Ascending aorta (tissue), 2 donors: ENCODE data around the gene OLFML2A. TPM values are rescaled to one million over a fixed set of nuclear protein-coding genes. Genes with fewer than 3 reads are reported as not detected.

ENCODE experiments used
- DNase-seq, 2 donors: peaks; one replicate each; pipeline ENCODE4 v3.0.0-alpha.2; 2019; ENCODE audit warnings: low spot score in 2 of 2
- H3K27ac ChIP-seq, 2 donors: fragments of 200-600 bp; sonication (generic); one replicate each; pipeline ENCODE4 v1.5.1; 2016 to 2017; ENCODE audit warnings: mild to moderate bottlenecking in 1 of 2
- H3K27me3 ChIP-seq: fragments of 200-600 bp; sonication (generic); one replicate; pipeline ENCODE4 v1.5.1; 2017
- H3K36me3 ChIP-seq, 2 donors: fragments of 200-600 bp; sonication (generic); one replicate each; pipeline ENCODE4 v1.5.1; 2016
- H3K4me1 ChIP-seq, 2 donors: fragments of 200-600 bp; sonication (generic); one replicate each; pipeline ENCODE4 v1.5.1; 2016 to 2017; ENCODE audit warnings: mild to moderate bottlenecking in 1 of 2
- H3K4me3 ChIP-seq, 2 donors: fragments of 200-600 bp; sonication (generic); one replicate each; pipeline ENCODE4 v1.5.1; 2016 to 2017; ENCODE audit warnings: mild to moderate bottlenecking in 1 of 2
- H3K9me3 ChIP-seq, 2 donors: fragments of 200-600 bp; sonication (generic); one replicate each; pipeline ENCODE4 v1.5.1; 2016
- intact Hi-C: fragments of 100-400 bp; cut with DNase I; formaldehyde crosslinking; loops from one replicate; pipeline ENCODE4 v1.15.1; 2023
- total RNA-seq: library from RNA; depleted of rRNA; stranded (reverse); fragments of >200 nt; gene quantifications from one replicate; pipeline ENCODE4 v1.1.0, GENCODE V29; 2016
- TF ChIP-seq, protein P1 (sequence below), 3 experiments: fragments of 200-600 bp in 2 of 3; fragments of 450-650 bp in 1 of 3; sonication (generic) in 2 of 3; IDR thresholded peaks; one replicate each; pipeline ENCODE4 v1.5.1; 2016 to 2019; ENCODE audit warnings: antibody characterized with exemption in 3 of 3, mild to moderate bottlenecking in 1 of 3, moderate library complexity in 1 of 3

Gene OLFML2A
- total RNA-seq, 1 donor from 2014 or later, result 129 TPM

DNA sequence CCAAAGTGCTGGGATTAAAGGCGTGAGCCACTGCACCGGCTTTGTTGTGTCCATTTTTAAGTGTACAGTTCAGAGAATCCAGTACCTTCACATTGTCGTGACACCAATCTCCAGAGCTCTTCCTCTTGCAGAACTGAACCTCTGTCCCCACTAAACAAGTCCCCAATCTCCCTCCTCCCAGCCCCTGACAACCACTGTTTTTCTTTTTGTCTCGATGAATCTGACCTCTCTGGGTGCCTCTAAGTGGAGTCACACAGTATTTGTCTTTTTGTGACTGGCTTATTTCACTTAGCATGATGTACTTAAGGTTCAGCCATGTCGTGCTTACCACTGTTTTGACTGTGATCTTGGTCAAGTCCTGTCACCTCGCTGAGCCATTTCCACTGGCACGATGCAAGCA, 77.9 kb downstream of the OLFML2A start:
- TF ChIP-seq, protein P1, sequence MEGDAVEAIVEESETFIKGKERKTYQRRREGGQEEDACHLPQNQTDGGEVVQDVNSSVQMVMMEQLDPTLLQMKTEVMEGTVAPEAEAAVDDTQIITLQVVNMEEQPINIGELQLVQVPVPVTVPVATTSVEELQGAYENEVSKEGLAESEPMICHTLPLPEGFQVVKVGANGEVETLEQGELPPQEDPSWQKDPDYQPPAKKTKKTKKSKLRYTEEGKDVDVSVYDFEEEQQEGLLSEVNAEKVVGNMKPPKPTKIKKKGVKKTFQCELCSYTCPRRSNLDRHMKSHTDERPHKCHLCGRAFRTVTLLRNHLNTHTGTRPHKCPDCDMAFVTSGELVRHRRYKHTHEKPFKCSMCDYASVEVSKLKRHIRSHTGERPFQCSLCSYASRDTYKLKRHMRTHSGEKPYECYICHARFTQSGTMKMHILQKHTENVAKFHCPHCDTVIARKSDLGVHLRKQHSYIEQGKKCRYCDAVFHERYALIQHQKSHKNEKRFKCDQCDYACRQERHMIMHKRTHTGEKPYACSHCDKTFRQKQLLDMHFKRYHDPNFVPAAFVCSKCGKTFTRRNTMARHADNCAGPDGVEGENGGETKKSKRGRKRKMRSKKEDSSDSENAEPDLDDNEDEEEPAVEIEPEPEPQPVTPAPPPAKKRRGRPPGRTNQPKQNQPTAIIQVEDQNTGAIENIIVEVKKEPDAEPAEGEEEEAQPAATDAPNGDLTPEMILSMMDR (IDR thresholded peaks at IDR 0.05), result no peak
- intact Hi-C loops, result loop anchor here (10.0 kb wide), 1 partner anchor 200 kb away; no protein-coding TSS in a partner anchor
- Histone ChIP-seq H3K9me3 (no peaks in the 10 kb centered on the region), H3K4me3 (no peak overlapping the region), H3K36me3 (peaks cover 26 to 32% of the 10 kb centered on the region in 2 donors), H3K4me1 (peaks cover 7 to 11% of the 10 kb centered on the region in 2 donors), H3K27ac (no peak overlapping the region), H3K27me3 (no peaks in the 10 kb centered on the region)
- no peak for DNase-seq

DNA sequence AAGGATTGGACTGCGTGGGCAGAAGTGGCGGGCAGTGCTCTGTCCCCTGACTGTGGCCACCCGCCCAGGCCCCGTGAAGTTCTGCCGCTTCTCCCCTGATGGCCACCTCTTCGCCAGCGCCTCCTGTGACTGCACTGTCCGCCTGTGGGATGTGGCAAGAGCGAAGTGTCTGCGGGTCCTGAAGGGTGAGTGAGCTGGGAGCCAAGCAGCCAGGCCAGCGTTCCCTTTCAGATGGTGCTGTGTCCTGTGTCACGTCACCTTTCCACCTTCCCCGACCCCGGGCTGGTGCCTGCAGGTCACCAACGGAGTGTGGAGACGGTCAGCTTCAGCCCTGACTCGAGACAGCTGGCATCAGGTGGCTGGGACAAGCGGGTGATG, 78.6 kb downstream of the OLFML2A start:
- TF ChIP-seq, protein P1 (IDR thresholded peaks at IDR 0.05), result no peak
- Histone ChIP-seq H3K9me3 (no peaks in the 10 kb centered on the region), H3K4me1 (peaks cover 10 to 14% of the 10 kb centered on the region in 2 donors), H3K27me3 (no peaks in the 10 kb centered on the region), H3K27ac (no peak overlapping the region), H3K4me3 (no peak overlapping the region), H3K36me3 (peaks cover 32 to 40% of the 10 kb centered on the region in 2 donors)
- DNase-seq, result no peak
- intact Hi-C loops, result loop anchor here (10.0 kb wide), 1 partner anchor 201 kb away; no protein-coding TSS in a partner anchor

DNA sequence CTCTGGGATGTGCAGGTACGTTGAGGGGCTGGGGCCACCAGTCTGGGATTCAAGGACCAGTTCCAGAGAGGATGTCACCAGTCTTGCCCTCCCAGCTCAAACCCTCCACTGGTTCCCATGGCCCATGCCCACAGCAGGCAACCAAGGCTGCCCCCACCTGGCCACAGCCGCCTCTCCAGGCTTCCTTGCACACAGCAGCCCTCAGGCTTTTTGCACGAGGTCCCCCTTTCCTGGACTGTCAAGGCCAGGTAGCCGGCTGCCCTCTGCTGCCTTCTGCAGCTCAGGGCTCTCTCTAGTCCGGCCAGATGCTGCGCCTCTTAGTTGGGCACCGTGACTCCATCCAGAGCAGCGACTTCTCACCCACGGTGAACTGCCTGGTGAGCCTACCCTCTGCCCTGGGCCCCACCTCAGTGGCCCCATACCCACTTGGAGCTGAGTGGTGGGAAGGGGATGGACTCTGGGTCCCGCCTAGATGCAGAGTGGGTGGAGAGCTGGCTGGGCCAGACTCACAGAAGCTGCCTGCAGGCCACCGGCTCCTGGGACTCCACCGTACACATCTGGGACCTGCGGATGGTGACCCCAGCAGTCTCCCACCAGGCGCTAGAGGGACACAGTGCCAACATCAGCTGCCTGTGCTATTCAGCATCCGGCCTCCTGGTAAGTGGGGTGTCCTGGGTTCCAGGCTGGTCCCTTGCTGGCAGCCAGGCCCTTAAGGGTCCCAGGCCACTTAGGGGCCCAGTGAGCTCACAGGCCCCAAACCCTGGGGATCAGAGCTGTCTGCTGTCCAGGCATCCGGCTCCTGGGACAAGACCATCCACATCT, 79.2 kb downstream of the OLFML2A start:
- H3K4me1 ChIP-seq, result peaks cover 15 to 20% of the 10 kb centered on the region in 2 donors
- intact Hi-C loops, result loop anchor here (10.0 kb wide), 1 partner anchor 201 kb away; no protein-coding TSS in a partner anchor

DNA sequence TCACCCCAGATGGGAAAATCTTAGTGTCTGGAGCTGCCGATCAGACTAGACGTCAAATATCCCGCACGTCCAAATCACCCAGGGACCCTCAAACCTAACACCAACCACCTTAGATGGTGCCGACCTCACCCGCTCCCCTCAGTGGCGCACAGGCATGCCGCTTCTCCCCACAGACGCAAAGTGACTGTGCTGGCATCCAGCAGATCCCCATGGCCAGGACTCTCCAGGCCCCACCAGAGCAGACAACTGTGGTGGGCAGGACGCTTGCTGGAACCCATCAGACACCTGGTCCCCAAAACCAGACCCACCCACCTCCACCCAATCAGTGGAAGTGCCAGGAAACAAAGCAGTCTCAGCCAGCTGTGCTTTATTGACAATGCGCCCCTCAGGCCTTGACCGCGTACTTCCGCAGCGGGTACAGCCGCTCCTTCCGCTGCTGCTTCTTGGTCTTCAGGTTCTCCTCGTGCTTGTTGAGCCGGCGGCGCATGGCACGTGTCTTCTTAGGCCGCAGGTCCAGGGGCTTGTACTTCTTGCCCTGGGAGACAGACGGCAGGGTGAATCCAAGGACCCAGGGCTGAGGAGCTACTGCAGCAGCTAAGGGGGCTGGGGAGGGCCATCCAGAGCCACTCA, 80.7 kb downstream of the OLFML2A start:
- Histone ChIP-seq H3K36me3 (peaks cover 32 to 41% of the 10 kb centered on the region in 2 donors), H3K27ac (no peak overlapping the region), H3K9me3 (no peaks in the 10 kb centered on the region), H3K4me3 (no peak overlapping the region), H3K4me1 (peaks cover 9 to 14% of the 10 kb centered on the region in 2 donors), H3K27me3 (no peaks in the 10 kb centered on the region)
- TF ChIP-seq, protein P1 (IDR thresholded peaks at IDR 0.05), result no peak
- DNase-seq, result no peak
- intact Hi-C loops, result loop anchor here (10.0 kb wide), 1 partner anchor 203 kb away; no protein-coding TSS in a partner anchor

More for the DNA sequence above, 79.2 kb downstream of the OLFML2A start:
- no peak for DNase-seq
- no peaks in the 10 kb centered on the region for H3K27me3 ChIP-seq
- TF ChIP-seq, protein P1 (IDR thresholded peaks at IDR 0.05), result no peak
- no peaks in the 10 kb centered on the region for H3K9me3 ChIP-seq
- H3K27ac ChIP-seq, result no peak overlapping the region
- no peak overlapping the region for H3K4me3 ChIP-seq
- peaks cover 32 to 41% of the 10 kb centered on the region in 2 donors for H3K36me3 ChIP-seq

DNA sequence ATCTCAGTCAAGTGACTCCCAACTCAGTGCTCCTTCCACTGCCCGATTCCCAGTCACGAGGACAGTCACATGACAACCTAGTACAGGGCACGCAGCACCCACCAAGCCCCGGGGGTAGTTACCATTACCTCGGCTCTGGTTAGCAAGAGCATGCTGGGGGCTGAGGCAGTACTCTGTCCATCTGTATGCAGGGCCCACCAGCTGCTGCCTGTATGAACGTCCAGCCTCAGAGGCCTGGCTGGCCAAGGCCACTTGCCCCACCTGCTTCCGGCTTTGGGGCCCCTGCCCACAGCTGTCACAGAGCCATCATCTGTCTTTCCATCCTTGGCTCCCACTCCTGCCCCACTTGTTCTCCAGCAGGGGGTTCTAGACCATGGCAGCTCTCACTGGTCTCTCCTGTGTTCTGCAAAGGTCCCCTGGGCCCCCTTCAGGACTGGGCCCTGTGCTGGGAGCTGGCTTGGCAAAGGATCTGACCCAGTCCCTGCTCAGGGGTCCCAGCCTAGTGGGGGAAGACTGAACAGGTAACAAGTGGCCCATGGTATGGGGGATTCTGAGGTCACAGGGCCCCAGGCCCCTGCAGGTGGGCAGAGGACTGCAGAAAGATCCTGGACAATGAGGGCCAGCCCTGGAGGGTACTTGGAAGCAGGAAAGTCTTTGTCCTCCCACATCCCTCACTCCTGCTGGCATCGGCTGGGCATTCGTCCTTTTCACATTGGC, 81.6 kb downstream of the OLFML2A start:
- no peaks in the 10 kb centered on the region for H3K27me3 ChIP-seq
- no peak for DNase-seq
- no peaks in the 10 kb centered on the region for H3K9me3 ChIP-seq
- intact Hi-C loops, result loop anchor here (10.0 kb wide), 1 partner anchor 204 kb away; no protein-coding TSS in a partner anchor
- peaks cover 32 to 41% of the 10 kb centered on the region in 2 donors for H3K36me3 ChIP-seq
- H3K4me1 ChIP-seq, result peaks cover 8 to 13% of the 10 kb centered on the region in 2 donors
- H3K27ac ChIP-seq, result no peak overlapping the region
- H3K4me3 ChIP-seq, result no peak overlapping the region
- TF ChIP-seq, protein P1 (IDR thresholded peaks at IDR 0.05), result no peak
